Tibial nerve (tissue), 4 donors: ENCODE measurements around the gene NT5C1A.

Source experiments
- EP300 ChIP-seq, 2 donors: sonication (generic); formaldehyde crosslinking; IDR thresholded peaks; one replicate each; pipeline ENCODE4 v1.6.1; 2017; ENCODE audit warnings: antibody characterized with exemption in 2 of 2, mild to moderate bottlenecking in 1 of 2
- TF ChIP-seq, protein P1 (sequence below), 5 experiments: fragments of 200-600 bp in 3 of 5; fragments of 450-650 bp in 2 of 5; sonication (generic) in 3 of 5; IDR thresholded peaks; one replicate each; pipeline ENCODE4 v1.5.1; 2016 to 2019; ENCODE audit warnings: antibody characterized with exemption in 5 of 5, mild to moderate bottlenecking in 3 of 5, moderate library complexity in 2 of 5

DNA sequence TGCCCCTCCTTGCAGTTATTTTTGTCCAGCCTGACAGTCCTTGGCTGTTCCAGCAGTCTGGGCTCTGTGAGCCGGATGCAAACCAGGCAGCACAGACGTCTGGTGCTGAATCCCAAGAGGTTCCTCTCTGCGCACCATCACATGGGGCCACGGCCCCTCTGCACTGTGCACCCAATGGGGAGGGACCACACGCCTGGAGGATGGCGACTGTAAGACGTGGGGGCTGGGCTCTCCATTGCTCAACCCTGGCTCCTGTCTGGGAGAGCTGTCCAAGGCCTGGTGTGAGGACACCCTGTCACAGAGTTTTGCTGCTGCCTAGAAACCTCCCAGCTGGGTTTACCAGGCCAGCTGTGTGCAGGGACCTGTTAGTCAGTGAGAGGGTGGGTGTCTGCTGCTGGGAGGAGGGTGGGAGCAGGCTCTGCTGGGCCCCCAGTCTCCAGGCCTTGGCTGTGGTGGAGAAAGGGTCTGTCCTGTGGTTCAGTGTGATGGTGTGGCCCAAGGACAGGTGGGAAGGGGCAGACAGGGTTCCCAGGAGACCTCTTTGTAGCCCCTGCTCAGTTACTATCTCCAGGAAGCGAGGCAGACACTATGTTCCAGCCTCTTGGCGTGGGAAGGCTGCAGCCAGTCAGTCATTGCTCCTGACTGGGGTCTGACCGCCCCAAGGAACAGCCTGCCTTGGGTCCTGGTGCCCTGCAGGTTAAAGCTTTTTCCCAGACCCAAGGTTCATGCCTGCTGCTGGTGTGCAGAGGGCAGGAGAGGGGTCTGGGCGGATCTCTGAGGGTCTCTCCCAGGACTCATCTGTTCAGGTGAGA is 46.2 kb downstream of the NT5C1A start:
- TF ChIP-seq, protein P1, sequence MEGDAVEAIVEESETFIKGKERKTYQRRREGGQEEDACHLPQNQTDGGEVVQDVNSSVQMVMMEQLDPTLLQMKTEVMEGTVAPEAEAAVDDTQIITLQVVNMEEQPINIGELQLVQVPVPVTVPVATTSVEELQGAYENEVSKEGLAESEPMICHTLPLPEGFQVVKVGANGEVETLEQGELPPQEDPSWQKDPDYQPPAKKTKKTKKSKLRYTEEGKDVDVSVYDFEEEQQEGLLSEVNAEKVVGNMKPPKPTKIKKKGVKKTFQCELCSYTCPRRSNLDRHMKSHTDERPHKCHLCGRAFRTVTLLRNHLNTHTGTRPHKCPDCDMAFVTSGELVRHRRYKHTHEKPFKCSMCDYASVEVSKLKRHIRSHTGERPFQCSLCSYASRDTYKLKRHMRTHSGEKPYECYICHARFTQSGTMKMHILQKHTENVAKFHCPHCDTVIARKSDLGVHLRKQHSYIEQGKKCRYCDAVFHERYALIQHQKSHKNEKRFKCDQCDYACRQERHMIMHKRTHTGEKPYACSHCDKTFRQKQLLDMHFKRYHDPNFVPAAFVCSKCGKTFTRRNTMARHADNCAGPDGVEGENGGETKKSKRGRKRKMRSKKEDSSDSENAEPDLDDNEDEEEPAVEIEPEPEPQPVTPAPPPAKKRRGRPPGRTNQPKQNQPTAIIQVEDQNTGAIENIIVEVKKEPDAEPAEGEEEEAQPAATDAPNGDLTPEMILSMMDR (IDR thresholded peaks at IDR 0.05) = no peak
- peak in 1 of 2 donors; percentile 88 for TF ChIP-seq EP300 (IDR thresholded peaks at IDR 0.05)
